ENCODE measurements around the gene DMRTC2. TPM values are rescaled to one million over a fixed set of nuclear protein-coding genes. Genes with fewer than 3 reads are reported as not detected.

Gene DMRTC2
- total and polyA plus RNA-seq, 9 of the 15 experiments (the other 6 are each of a cell fraction or from before 2014, with no cell fraction given): 0.03 TPM; not detected in 8

- no peak for TF ChIP-seq DLX4 (CRISPR knock-in tag; IDR thresholded peaks at IDR 0.05)
- TF ChIP-seq SMARCA5 (IDR thresholded peaks at IDR 0.05): peak; percentile 99
- TF ChIP-seq ZNF75A (CRISPR knock-in tag; IDR thresholded peaks at IDR 0.05): no peak
- TF ChIP-seq ZC3H4 (CRISPR knock-in tag; IDR thresholded peaks at IDR 0.05; ENCODE audit: borderline replicate concordance): no peak
- TF ChIP-seq DMBX1 (CRISPR knock-in tag; IDR thresholded peaks at IDR 0.05; ENCODE audit: borderline replicate concordance): peak; percentile 53; the same call in 1 of the 2 replicates
- TF ChIP-seq CUX1 (CRISPR knock-in tag; IDR thresholded peaks at IDR 0.05): no peak; the same call in 1 of the 2 replicates
- TF ChIP-seq ZBED1 (IDR thresholded peaks at IDR 0.05): no peak
- 0 out of 2 replicates have a peak, but pooled peaks have one; percentile 39 for TF ChIP-seq MITF (IDR thresholded peaks at IDR 0.05)
- TF ChIP-seq RBM22 (IDR thresholded peaks at IDR 0.05; ENCODE audit: low read depth, low read length, poor library complexity, severe bottlenecking): peak; percentile 63
- TF ChIP-seq HOXB6 (CRISPR knock-in tag; IDR thresholded peaks at IDR 0.05; ENCODE audit: borderline replicate concordance): no peak
- TF ChIP-seq NUFIP1 (IDR thresholded peaks at IDR 0.05; ENCODE audit: partially characterized antibody): peak; percentile 86
- peak; percentile 87 for TF ChIP-seq TFAP4 (CRISPR knock-in tag; IDR thresholded peaks at IDR 0.05; ENCODE audit: borderline replicate concordance)
- peak in 1 of 3 experiments; percentile 65; a peak in 2 of 6 replicates for TF ChIP-seq ZBTB11 (CRISPR knock-in tag; IDR thresholded peaks at IDR 0.05)
These were observed 39.2 kb downstream of the DMRTC2 start (continued) for GRCh38 chr19:41883821-41884733.
